Trophoblast cell (in vitro differentiated cells and primary cell): ENCODE results near the gene EEF1A2.
"Not testable (repeated sequence)": the region's sequence is repeated elsewhere in the genome, so short reads cannot be mapped to it uniquely, and the experiment has no call there.

Source experiments
- DNase-seq, 2 donors: peaks; one replicate each; pipeline ENCODE4 v3.0.0-alpha.2; 2016
- H2AFZ ChIP-seq: 2 replicates; pipeline ENCODE4 v1.6.1; 2013; ENCODE audit warnings: low read length, moderate library complexity, mild to moderate bottlenecking; ENCODE audit not compliant: insufficient read depth, poor library complexity
- H2AK5ac ChIP-seq: 2 replicates; pipeline ENCODE4 v1.6.1; 2013; ENCODE audit warnings: mild to moderate bottlenecking, low read length
- H2BK120ac ChIP-seq: 2 replicates; pipeline ENCODE4 v1.6.1; 2013; ENCODE audit warnings: low read length, mild to moderate bottlenecking, moderate library complexity; ENCODE audit not compliant: insufficient read depth, poor library complexity
- H2BK12ac ChIP-seq: 2 replicates; pipeline ENCODE4 v1.6.1; 2013; ENCODE audit warnings: mild to moderate bottlenecking, low read length, moderate library complexity
- H2BK5ac ChIP-seq: 2 replicates; pipeline ENCODE4 v1.6.1; 2013; ENCODE audit warnings: low read length, low read depth, moderate library complexity, mild to moderate bottlenecking; ENCODE audit not compliant: poor library complexity
- H3K14ac ChIP-seq: 2 replicates; pipeline ENCODE4 v1.6.1; 2013; ENCODE audit warnings: mild to moderate bottlenecking, low read length
- H3K18ac ChIP-seq: 2 replicates; pipeline ENCODE4 v1.6.1; 2013; ENCODE audit warnings: mild to moderate bottlenecking, low read length
- H3K23ac ChIP-seq: 2 replicates; pipeline ENCODE4 v1.6.1; 2013; ENCODE audit warnings: low read length
- H3K27ac ChIP-seq: 2 replicates; pipeline ENCODE4 v1.5.1; 2013; ENCODE audit warnings: low read depth, mild to moderate bottlenecking, inconsistent platforms, low read length, moderate library complexity
- H3K27me3 ChIP-seq: 2 replicates; pipeline ENCODE4 v1.6.1; 2013; ENCODE audit warnings: inconsistent platforms, mild to moderate bottlenecking, low read length, moderate library complexity; ENCODE audit not compliant: insufficient read depth
- H3K36me3 ChIP-seq, 2 experiments: 1 replicate in 1 of 2; 2 replicates in 1 of 2; pipeline ENCODE4 v1.6.1; 2013; ENCODE audit warnings: low read length in 2 of 2, mild to moderate bottlenecking in 2 of 2, moderate library complexity in 1 of 2; ENCODE audit not compliant: insufficient read depth in 2 of 2, control insufficient read depth in 1 of 2
- H3K4ac ChIP-seq: 2 replicates; pipeline ENCODE4 v1.6.1; 2013; ENCODE audit warnings: low read depth, mild to moderate bottlenecking, low read length, moderate library complexity
- H3K4me1 ChIP-seq, 2 experiments: 1 replicate in 1 of 2; 2 replicates in 1 of 2; pipeline ENCODE4 v1.6.1; 2013; ENCODE audit warnings: low read length in 2 of 2, mild to moderate bottlenecking in 2 of 2, moderate library complexity in 1 of 2; ENCODE audit not compliant: insufficient read depth in 2 of 2, control insufficient read depth in 1 of 2
- H3K4me2 ChIP-seq: 2 replicates; pipeline ENCODE4 v1.6.1; 2013; ENCODE audit warnings: inconsistent platforms, mild to moderate bottlenecking, low read length, moderate library complexity
- H3K4me3 ChIP-seq: 2 replicates; pipeline ENCODE4 v1.5.1; 2013; ENCODE audit warnings: mild to moderate bottlenecking, low read depth, low read length, inconsistent platforms
- H3K79me1 ChIP-seq: one replicate; pipeline ENCODE4 v1.6.1; 2013; ENCODE audit warnings: low read length
- H3K79me2 ChIP-seq: 2 replicates; pipeline ENCODE4 v1.6.1; 2013; ENCODE audit warnings: low read length, mild to moderate bottlenecking; ENCODE audit not compliant: control insufficient read depth, insufficient read depth, poor library complexity
- H3K9ac ChIP-seq: 2 replicates; pipeline ENCODE4 v1.6.1; 2013; ENCODE audit warnings: mild to moderate bottlenecking, low read length
- H3K9me3 ChIP-seq: 2 replicates; pipeline ENCODE4 v1.6.1; 2013; ENCODE audit warnings: low read depth, mild to moderate bottlenecking, control low read depth, inconsistent platforms, low read length; ENCODE audit not compliant: insufficient read depth
- H4K12ac ChIP-seq: 2 replicates; pipeline ENCODE4 v1.6.1; 2013; ENCODE audit warnings: low read depth, mild to moderate bottlenecking, low read length, moderate library complexity
- H4K8ac ChIP-seq: 2 replicates; pipeline ENCODE4 v1.6.1; 2013; ENCODE audit warnings: low read depth, mild to moderate bottlenecking, low read length, moderate library complexity
- H4K91ac ChIP-seq: one replicate; pipeline ENCODE4 v1.6.1; 2013; ENCODE audit warnings: low read depth, mild to moderate bottlenecking, low read length, moderate library complexity
- WGBS: extraction: QIAGEN DNeasy Blood & Tissue Kit; methylation state at CpG from one replicate; pipeline ENCODE4 v1.1.7; 2013; ENCODE audit warnings: missing lambda C conversion rate; ENCODE audit not compliant: insufficient read length, insufficient coverage; ENCODE audit errors: extremely low coverage; 5-methylcytosine and 5-hydroxymethylcytosine counted together

EEF1A2 gene

DNA sequence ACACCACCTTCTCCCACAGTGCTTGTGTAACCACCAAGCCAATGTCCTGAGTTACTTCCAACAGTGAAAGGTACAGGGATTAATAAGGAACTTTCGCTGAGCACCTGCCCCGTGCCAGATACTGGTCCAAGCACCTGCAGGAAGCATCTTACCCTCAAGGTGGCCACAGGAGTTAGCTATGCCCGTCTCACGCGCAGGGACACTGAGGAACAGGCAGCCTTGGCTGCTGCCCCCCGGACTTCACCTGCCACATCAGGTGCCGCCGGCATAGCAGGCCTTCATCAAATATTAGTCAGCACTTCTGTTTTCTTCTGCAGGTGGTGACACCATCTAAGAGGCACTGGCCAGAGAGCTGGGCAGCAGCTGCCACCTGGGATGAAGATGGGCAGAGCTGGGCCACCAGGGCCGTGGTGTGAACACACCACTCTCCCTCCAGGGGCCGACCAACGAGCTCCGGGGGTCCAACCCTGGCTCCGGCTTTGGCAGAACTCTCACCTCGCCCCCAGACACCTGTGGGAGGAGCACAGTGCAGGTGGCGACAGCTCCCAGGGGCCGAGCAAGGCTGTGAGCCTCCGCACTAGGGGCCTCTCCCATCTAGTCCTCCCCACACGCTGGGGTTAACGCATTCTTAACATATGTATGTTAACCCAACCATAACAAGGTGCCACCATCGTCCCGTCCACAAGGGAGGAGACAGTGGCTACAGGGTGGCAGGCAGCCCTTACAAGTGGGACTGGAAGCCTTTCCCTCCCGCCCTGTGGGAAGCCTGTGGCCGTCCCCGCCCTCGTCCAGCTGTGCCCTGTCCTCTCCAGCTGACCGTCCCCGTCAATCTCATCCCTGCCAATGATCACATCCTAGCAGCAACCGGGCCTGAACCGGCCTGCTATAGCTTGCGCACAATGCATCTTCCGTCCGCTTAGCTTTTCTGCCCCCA, 18.8 kb upstream of the EEF1A2 start:
- H3K79me2 ChIP-seq = peaks cover 16% of the 10 kb centered on the region

DNA sequence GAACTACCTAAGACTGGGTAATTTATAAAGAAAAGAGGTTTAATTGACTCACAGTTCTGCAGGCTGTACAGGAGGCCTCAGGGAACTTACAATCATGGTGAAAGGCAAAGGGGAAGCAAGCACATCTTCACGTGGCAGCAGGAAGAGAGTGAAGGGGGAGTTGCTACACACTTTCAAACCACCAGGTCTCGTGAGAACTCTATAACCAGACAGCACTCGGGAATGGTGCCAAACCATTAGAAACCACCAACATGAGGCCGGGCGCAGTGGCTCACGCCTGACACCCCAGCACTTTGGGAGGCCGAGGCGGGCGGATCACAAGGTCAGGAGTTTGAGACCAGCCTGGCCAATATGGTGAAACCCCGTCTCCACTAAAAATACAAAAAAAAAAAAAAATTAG, 15.6 kb upstream of the EEF1A2 start:
- H3K9me3 ChIP-seq, H2AK5ac ChIP-seq, H3K14ac ChIP-seq, H4K12ac ChIP-seq, H3K23ac ChIP-seq, H2AFZ ChIP-seq, H2BK5ac ChIP-seq, H3K27me3 ChIP-seq, H3K18ac ChIP-seq, H3K9ac ChIP-seq, H3K27ac ChIP-seq, H3K4me2 ChIP-seq, H3K36me3 ChIP-seq, H3K79me2 ChIP-seq, H4K8ac ChIP-seq, H2BK120ac ChIP-seq, DNase-seq, H2BK12ac ChIP-seq, H3K4ac ChIP-seq, H4K91ac ChIP-seq, H3K4me3 ChIP-seq, H3K79me1 ChIP-seq: not testable (repeated sequence)
- no CpG with 5 or more reads among the region's 10 CpGs for WGBS
- H3K4me1 ChIP-seq = peaks cover 6 to 12% of the 10 kb centered on the region in 2 experiments

More for the DNA sequence above, 18.8 kb upstream of the EEF1A2 start:
- no peak overlapping the region for H3K4ac ChIP-seq
- no peak overlapping the region for H3K18ac ChIP-seq
- H3K14ac ChIP-seq = no peak overlapping the region
- no peaks in the 10 kb centered on the region for H3K27me3 ChIP-seq
- no peak overlapping the region for H2BK120ac ChIP-seq
- no peak overlapping the region for H4K12ac ChIP-seq
- H3K4me2 ChIP-seq = no peak overlapping the region
- peaks cover 8 to 12% of the 10 kb centered on the region in 2 experiments for H3K36me3 ChIP-seq
- H3K4me1 ChIP-seq = peaks cover 18 to 27% of the 10 kb centered on the region in 2 experiments
- H2BK12ac ChIP-seq = no peak overlapping the region
- no peak overlapping the region for H2AK5ac ChIP-seq
- H3K23ac ChIP-seq = no peak overlapping the region
- no peak overlapping the region for H3K27ac ChIP-seq
- H2BK5ac ChIP-seq = no peak overlapping the region
- WGBS = no CpG with 5 or more reads among the region's 32 CpGs
- no peak overlapping the region for H3K4me3 ChIP-seq
- no peak overlapping the region for H3K9ac ChIP-seq
- DNase-seq = no peak
- H3K79me1 ChIP-seq = peaks cover 13% of the 10 kb centered on the region
- no peak overlapping the region for H2AFZ ChIP-seq
- H4K8ac ChIP-seq = no peak overlapping the region
- no peak overlapping the region for H4K91ac ChIP-seq
- peaks cover 1% of the 10 kb centered on the region for H3K9me3 ChIP-seq

DNA sequence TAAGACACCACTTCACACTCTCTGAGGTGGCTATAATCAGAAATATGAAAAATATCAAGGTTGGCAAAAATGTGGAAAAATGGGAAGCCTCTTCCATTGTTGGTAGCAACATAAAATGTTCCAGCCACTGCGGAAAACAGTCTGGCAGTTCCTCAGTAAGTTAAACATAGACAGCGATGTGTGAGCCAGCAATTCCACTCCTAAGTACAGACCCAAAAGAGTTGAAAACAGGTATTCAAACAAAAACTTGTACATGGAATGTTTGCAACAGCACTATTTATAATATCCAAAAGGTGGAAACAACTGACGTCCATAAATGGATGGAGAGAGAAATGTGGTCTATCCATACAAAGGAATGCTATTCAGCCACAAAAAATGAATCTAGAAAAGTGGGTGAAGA, 14.3 kb upstream of the EEF1A2 start:
- H2AK5ac ChIP-seq = no peak overlapping the region
- no peak overlapping the region for H2AFZ ChIP-seq
- no peaks in the 10 kb centered on the region for H3K79me2 ChIP-seq
- H3K4me1 ChIP-seq = peaks cover under 1% of the 10 kb centered on the region in 2 experiments
- H3K4me2 ChIP-seq = no peak overlapping the region
- H2BK12ac ChIP-seq = no peak overlapping the region
- no peak overlapping the region for H3K18ac ChIP-seq
- no peak overlapping the region for H3K4ac ChIP-seq
- H4K91ac ChIP-seq = no peak overlapping the region
- H3K23ac ChIP-seq = no peak overlapping the region
- H3K27me3 ChIP-seq = no peaks in the 10 kb centered on the region
- H3K9ac ChIP-seq = no peak overlapping the region
- no peak overlapping the region for H4K8ac ChIP-seq
- H4K12ac ChIP-seq = no peak overlapping the region
- no peak overlapping the region for H3K27ac ChIP-seq
- no peaks in the 10 kb centered on the region for H3K9me3 ChIP-seq
- DNase-seq = no peak
- no peak overlapping the region for H3K4me3 ChIP-seq
- no peak overlapping the region for H2BK5ac ChIP-seq
- WGBS = no CpG with 5 or more reads among the region's 3 CpGs
- H3K36me3 ChIP-seq = no peaks in the 10 kb centered on the region
- no peak overlapping the region for H3K14ac ChIP-seq
- H2BK120ac ChIP-seq = no peak overlapping the region
- no peaks in the 10 kb centered on the region for H3K79me1 ChIP-seq

DNA sequence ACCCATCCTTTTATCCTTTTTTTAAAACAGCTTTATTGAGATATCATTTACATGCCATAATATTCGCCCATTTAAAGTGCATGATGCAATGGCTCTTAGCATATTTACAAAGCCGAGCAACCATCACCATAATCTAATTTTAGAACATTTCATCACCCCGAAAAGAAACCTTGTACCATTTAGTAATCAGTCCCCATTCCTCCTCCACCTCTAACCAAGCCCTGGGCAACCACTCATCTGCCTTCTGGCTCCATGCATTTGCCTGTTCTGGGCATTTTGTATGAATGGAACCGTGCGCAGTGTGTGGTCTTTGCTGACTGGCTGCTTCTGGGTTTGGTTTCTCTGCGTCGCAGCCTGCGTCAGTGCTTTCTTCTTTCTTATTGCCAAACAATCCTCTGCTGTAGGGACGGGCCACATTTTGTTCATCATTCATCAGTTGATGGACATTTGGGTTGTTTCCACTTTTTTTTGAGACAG, 10.2 kb upstream of the EEF1A2 start:
- Histone ChIP-seq H3K9ac (no peak overlapping the region), H3K4ac (no peak overlapping the region), H3K36me3 (no peaks in the 10 kb centered on the region), H3K18ac (no peak overlapping the region), H3K23ac (no peak overlapping the region), H3K4me1 (no peaks in the 10 kb centered on the region), H2BK5ac (no peak overlapping the region), H2AK5ac (no peak overlapping the region), H3K27ac (no peak overlapping the region), H3K14ac (no peak overlapping the region), H2AFZ (no peak overlapping the region), H3K79me1 (no peaks in the 10 kb centered on the region), H3K9me3 (peaks cover 10% of the 10 kb centered on the region), H3K79me2 (no peaks in the 10 kb centered on the region), H3K4me3 (no peak overlapping the region), H4K91ac (no peak overlapping the region), H3K4me2 (no peak overlapping the region), H2BK120ac (no peak overlapping the region), H4K12ac (no peak overlapping the region), H2BK12ac (no peak overlapping the region), H4K8ac (no peak overlapping the region), H3K27me3 (no peaks in the 10 kb centered on the region)
- WGBS = no CpG with 5 or more reads among the region's 9 CpGs
- DNase-seq = no peak
